Glomerular visceral epithelial cell (primary cell): ENCODE data around the gene SLC26A8.

Source experiments
- DNase-seq: peaks from one replicate; pipeline ENCODE4 v3.0.0-alpha.2; 2016; ENCODE audit errors: extremely low spot score

The SLC26A8 gene, protein sequence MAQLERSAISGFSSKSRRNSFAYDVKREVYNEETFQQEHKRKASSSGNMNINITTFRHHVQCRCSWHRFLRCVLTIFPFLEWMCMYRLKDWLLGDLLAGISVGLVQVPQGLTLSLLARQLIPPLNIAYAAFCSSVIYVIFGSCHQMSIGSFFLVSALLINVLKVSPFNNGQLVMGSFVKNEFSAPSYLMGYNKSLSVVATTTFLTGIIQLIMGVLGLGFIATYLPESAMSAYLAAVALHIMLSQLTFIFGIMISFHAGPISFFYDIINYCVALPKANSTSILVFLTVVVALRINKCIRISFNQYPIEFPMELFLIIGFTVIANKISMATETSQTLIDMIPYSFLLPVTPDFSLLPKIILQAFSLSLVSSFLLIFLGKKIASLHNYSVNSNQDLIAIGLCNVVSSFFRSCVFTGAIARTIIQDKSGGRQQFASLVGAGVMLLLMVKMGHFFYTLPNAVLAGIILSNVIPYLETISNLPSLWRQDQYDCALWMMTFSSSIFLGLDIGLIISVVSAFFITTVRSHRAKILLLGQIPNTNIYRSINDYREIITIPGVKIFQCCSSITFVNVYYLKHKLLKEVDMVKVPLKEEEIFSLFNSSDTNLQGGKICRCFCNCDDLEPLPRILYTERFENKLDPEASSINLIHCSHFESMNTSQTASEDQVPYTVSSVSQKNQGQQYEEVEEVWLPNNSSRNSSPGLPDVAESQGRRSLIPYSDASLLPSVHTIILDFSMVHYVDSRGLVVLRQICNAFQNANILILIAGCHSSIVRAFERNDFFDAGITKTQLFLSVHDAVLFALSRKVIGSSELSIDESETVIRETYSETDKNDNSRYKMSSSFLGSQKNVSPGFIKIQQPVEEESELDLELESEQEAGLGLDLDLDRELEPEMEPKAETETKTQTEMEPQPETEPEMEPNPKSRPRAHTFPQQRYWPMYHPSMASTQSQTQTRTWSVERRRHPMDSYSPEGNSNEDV

GRCh38 chr6:36023996-36024795 is at the start of gene SLC26A8:
TSS of gene SLC26A8 (minus strand) at chr6:36024641. CDS start at chr6:36019707, 4,934 bp downstream.
- DNase-seq = no peak

GRCh38 chr6:36073587-36073986 is 49.1 kb upstream of the SLC26A8 start:
- no peak for DNase-seq

DNA sequence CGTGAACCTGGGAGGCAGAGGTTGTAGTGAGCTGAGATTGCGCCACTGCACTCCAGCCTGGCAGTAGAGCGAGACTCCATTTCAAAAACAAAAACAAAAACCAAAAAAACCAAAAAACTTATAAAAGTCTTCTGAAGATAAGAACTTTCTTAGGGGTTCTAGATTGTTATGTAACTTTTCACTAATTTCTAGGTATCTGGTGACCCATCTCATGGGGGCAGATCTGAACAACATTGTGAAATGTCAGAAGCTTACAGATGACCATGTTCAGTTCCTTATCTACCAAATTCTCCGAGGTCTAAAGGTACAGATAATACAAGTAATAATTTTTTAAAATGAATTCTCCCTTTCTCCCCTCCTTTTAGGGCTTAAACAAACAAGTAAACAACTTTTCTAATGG is 48.2 kb upstream of the SLC26A8 start:
- DNase-seq = no peak

- DNase-seq = no peak
Measured at GRCh38 chr6:36071714-36072113, 47.3 kb upstream of the SLC26A8 start.

GRCh38 chr6:36071281-36071680 is 46.8 kb upstream of the SLC26A8 start:
- no peak for DNase-seq

- no peak for DNase-seq
Measured at GRCh38 chr6:36070252-36070651, 45.8 kb upstream of the SLC26A8 start.

DNA sequence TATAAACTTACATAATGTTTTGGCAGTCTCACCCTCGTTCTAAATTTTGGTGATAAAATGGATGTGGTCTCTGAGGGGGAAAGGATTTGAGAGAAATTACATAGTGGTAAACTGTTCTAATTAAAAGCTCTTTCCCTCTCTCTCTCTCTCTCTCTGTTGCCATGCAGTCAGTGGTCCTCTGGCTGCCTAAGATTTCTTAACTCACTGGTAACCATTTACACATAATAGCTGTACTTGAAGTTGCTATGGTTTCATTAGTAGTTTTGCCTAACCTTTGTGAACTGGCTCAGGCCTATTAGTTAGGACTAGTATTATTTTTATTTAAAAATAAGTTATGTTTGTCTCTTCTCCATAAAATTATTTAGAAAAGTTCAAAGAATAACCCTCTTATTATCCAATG is 45.1 kb upstream of the SLC26A8 start:
- DNase-seq = no peak

GRCh38 chr6:36068586-36068985 is 44.1 kb upstream of the SLC26A8 start:
- no peak for DNase-seq

DNA sequence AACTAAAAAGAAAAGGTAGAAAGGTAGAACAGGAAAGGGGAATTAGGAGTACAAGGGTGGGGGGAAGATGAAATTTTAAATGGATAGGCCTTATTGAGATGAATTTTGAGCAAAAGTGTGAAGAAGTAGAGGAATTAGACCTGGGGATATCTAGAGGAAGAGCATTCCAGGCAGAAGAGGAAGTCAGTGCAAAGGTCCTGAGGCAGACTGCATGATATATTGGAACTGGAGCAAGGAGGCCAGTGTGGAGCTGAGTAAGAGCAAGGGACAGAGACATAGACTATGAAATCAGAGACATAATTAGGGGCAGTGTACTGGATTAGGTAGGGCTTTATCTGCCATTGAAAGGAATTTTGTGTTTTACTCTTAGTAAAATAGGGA is 43.6 kb upstream of the SLC26A8 start:
- DNase-seq = no peak

DNA sequence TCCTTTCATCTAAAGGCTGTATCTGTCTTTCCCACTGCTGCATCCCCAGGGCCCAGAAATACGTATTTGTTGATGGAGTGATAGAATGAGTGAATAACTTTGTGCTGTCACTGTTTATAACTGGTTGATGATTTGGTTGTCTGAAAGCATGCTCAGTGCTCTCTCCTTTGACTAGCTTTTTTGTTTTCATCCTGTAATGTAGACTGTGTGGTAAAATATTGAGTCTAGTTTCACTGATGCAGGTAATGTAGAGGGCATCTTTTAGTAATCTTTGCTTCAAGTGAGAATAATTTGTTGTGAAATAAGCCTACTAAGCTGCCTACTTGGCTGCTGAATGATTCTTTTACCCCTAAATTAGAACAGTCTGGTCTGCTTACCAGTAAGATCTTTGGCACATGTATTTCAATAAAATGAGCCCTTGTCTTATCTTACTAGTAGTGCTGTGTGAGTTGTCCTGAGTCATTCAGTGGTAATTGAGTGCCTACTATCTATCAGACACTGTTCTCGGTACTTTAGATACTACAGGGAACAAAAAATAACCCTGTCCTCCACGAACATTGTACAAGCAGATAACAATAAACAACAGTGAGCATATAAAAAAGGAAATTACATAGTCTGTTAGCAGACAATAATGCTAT is 43.1 kb upstream of the SLC26A8 start:
- DNase-seq = no peak

DNA sequence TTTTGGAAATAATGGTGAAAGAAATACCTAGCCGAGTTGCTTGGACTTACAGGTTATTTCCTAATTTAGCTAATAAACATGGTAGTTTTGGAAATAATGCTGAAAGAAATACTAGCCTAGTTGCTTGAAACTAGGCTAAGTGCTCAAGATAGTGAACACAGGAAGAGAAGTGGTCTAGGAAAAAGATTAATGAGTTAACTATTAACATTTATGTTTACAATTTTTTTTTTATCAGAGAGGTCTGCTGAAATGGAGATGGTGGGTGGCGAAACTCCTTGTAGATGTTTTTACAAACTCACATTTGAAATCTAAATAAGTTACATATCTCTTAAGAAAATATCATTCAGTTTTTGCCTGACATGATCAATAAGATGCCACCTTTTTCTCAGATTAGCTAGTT is 42.4 kb upstream of the SLC26A8 start:
- no peak for DNase-seq

DNA sequence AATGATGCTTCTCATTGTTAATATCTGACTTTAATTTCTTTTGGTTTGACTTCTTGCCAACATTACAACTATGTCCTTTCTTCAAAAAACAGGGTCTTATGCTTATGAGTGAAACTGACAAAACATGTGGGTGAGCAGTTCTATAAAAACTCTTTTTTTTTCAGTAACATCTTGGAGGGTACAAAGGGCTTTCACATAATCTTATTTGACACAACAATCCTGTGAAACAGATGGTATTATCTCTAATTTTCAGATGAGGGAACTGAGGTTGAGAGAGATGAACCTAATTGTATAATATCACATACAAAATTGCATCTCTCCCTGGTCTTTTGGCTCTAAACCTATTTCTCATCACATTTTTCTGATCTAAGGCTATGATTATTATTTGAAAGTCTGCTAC is 41.5 kb upstream of the SLC26A8 start:
- DNase-seq = no peak

DNA sequence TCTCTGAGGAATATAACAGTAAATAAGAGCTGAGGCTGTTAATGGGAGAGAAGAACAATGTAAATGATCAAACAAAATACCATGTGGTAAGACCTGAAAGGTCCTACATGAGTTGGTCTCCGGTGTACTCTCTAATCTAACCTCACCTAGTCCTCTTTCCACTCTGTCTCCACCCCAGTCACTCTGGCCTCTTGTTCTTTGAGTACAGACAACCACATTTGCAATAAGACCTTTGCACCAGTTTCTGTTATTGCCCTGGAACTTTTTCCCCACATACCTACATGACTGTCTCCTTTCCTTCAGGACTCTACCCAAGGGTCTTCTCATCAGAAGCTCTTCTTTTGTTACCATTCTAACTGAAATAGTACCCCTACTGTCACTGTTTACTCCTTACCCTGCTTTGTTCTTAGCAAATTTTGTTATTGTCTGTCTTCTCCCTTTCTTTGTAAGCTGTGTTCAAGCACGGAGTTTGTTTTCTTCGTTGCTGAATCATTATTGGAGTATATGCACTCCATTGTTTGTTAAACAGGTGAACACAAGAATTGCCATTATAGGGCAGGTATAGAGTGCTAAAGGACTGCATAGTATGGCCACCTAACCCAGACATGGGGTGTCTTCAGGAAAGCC is 40.4 kb upstream of the SLC26A8 start:
- no peak for DNase-seq

DNA sequence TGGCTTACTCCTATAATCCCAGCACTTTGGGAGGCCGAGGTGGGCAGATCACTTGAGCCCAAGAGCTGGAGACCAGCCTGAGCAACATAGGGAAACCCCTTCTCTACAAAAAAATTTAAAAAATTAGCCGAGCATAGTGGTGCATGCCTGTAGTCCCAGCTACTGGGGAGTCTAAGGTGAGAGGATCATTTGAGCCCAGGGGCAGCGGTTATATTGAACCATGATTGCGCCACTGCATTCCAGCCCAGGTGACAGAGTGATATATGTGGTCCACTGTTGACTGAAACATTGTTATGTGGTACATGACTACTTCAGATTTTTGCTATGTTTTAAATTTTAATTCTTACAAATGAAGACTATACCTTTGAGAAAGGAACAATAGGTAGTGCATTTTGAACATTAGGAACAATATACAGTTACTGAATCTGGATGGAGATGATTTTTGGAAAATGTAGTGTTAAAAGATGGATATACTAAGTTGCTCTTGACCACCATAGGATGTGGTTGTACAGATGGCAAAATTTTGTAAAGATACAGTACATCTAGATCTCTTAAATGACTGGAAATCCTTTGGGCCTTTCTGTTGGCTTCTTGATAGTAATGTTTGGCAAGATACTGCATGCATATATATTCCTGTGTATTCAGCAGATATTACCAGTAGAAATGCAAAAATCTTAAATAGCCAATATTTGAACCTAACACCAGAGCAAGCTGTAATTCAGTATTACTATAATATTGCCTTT is 39.0 kb upstream of the SLC26A8 start:
- DNase-seq = no peak

GRCh38 chr6:36062247-36062646 is 37.8 kb upstream of the SLC26A8 start:
- no peak for DNase-seq

- DNase-seq = no peak
Measured at GRCh38 chr6:36061236-36061635, 36.8 kb upstream of the SLC26A8 start.

GRCh38 chr6:36056178-36056577 is 31.7 kb upstream of the SLC26A8 start:
- DNase-seq = no peak

DNA sequence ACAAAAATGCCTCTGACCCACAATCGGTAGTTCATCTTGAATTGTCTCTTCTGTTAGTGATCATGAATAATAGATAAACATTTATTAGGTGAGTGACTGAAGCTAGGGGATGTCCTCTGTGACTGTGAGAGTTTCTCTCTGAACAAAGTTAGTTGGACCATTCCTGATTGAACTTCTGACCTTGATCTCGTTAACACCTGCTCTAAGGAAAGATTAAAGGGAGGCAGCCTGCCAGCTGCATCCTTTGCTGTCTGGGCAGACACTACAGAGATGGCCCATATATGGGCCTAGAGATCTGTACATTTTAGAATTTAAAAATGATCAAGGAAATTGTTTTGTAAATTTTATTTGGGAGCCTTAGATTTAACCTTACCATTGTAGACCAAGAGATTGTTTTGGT is 30.5 kb upstream of the SLC26A8 start:
- DNase-seq = no peak

- DNase-seq = no peak
Measured at GRCh38 chr6:36054415-36054814, 30.0 kb upstream of the SLC26A8 start.

- DNase-seq = no peak
Measured at GRCh38 chr6:36053878-36054277, 29.4 kb upstream of the SLC26A8 start.
